Measurements from ENCODE around the gene CACNA1S.
A peak's percentile ranks its signal among the peaks of the same experiment; 100 is the strongest.

Gene CACNA1S

GRCh38 chr1:201090541-201090940, 21.7 kb downstream of the CACNA1S start:
- no peak for DNase-seq

GRCh38 chr1:201089596-201089995, 22.6 kb downstream of the CACNA1S start:
- no peak for DNase-seq

DNA sequence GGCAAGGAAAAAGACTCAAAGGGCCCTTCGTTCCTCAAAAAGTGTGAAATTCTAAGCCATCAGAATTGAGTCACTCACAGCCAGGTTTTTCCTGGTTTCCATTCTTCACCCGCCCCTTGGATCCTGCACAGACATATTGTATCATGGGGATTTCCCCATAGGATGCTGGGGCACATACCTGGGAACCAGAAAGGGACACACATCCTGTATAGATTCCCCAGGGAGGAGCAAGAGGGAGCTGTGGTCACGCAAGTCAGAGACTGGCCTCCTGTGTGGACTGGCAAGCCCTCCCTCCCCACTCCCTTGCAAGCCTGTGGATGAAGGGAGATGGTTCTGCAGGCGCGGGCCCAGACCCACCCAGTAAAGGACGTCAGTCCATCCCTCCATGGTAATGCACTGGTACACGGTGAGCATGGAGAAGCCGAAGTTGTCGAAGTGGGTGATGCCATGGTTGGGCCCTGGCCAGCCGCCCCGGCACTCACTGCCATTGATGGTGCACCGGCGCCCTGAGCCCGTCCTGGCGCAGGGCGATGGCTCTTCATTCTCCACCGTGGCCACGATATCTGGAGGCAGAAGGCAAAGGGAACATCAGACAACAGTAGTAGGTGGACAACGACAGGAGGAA, 23.2 kb downstream of the CACNA1S start:
- DNase-seq, result no peak

DNA sequence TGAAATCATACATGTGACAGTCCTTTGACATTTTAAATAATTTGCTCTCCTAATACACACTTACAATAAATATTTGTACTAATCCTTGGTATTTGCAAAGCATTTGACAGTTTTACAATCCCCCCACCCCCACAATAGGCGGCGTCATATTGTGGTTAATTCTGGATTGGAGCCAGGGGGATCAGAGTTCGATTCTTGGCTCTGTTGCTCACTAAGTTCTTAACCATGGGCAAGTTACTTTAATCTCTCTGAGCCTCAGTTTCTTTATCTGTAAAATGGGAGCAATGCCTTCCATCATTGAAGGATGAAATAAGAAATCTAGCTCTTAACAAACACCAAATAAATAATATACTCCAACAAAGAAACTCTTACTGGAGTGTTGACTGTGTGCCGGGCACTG, 23.8 kb downstream of the CACNA1S start:
- DNase-seq, result no peak

DNA sequence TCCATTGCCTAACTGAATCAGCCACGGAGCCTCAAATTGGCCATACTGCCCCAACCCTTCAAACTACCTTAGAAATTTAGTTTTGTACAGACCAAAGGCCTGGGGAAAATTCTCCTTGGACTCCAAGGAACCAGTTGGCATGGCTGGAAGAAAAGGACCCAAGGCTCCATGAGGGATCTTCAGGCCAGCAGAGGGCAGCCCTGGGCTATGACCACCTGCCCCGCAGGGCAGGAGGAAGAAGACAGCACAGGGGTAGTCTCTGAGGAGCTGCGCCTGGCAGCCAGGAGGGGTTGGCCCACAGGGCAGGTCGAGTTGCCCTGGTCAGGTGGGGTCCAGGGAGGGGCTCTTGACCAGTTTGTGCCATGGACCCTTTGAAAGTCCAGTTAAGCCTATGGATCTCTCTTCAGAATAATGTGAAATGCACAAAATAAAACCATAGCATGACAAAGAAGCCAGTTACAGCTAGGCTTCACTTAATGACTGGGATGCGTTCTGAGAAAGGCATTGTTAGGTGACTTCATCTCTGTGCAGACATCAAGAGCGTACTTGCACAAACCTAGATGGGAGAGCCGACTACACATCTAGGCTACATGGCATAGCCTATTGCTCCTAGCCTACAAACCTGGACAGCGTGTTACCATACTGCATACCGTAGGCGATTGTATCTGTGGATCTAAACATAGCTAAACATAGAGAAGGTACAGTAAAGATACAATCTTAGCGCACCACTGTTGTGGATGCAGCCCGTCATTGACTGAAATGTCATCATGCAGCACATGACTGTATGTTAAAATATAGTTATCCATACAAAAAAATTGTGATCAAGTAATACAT, 26.1 kb downstream of the CACNA1S start:
- peak; percentile 67 to 85 (median 76) for DNase-seq

GRCh38 chr1:201084295-201084694, 27.9 kb downstream of the CACNA1S start:
- DNase-seq, result no peak

DNA sequence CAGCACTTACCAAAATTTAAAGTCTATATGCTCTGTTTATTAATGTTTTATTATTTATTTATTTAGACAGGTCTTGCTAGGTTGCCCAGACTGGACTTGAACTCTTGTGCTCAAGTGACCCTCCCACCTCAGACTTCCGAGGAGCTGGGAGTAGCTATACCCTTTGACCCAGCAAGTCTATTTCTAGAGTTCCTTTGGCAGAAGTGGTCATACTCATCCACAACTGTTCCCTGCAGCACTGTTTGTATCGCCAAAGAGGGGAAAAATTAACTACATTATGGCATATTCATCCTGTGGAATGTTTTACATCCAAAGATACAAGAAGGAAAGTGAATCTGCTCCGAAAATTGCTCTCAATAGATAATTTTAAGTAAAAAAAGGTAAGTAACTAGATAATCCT, 28.5 kb downstream of the CACNA1S start:
- no peak for DNase-seq

GRCh38 chr1:201080135-201080534, 32.1 kb downstream of the CACNA1S start:
- DNase-seq, result no peak

GRCh38 chr1:201077736-201078135, 34.5 kb downstream of the CACNA1S start:
- DNase-seq, result no peak

DNA sequence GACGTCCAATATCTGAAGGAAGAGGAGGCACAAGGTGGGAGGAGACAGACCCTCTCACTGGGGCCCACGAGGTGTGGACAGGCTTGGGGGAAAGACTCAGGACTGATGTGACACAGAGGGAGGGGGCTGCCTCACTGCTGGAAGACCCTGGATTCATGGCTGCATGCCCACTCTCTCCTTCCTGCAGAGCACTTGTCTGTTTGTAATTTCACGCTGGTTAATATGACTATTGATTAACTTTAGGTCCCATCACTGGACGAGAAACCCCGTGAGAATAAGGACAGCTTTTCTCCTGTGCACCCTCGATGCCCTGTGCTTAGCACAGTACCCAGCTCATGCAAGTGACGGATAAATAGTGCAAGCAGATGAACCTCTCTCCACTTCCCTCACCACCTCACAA, 35.1 kb downstream of the CACNA1S start:
- no peak for DNase-seq

- DNase-seq, result no peak
These were observed 36.1 kb downstream of the CACNA1S start for GRCh38 chr1:201076092-201076491.

GRCh38 chr1:201074018-201074417, 38.2 kb downstream of the CACNA1S start:
- no peak for DNase-seq

GRCh38 chr1:201072922-201073321, 39.3 kb downstream of the CACNA1S start:
- DNase-seq, result no peak

GRCh38 chr1:201072149-201072548, 40.1 kb downstream of the CACNA1S start:
- DNase-seq, result no peak

DNA sequence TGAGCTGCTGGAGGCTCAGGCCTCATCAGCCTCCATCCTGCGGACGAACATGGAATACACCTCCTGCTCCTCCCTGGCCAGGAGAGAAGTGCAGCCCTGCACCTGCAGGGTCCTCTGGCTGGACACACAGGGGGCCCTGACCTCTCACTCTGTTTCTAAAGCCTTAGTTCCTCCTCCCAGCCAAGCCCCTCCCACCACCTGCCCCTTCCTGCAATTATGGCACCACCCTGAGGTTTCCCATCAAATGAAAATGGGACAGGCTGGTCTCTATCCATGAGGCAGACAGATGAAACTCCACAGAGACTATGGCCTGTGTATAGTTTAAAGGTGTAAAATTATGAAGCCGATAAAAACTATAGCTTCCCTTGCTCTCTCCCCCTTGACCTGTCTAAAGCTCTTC, 42.6 kb downstream of the CACNA1S start:
- DNase-seq, result no peak

DNA sequence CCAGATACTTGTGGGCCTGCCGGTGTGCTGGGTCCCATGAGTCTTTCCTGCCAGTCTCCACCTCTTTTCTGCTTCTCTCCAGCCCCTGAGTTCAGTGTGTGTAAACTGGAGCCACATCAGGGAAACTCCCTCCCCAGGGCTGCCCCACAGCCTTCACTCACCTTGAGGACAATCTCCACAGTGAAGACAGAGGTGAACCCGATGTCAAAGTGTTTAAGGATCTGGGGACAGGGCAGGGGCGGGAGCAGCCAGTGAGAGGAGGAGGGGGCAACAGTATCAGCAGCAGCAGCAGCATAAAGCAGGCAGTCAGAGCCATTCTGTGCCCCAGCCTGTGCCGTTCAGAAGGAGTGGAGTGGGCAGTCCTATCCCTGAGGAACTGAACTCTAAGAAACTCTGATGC, 43.2 kb downstream of the CACNA1S start:
- DNase-seq, result no peak

DNA sequence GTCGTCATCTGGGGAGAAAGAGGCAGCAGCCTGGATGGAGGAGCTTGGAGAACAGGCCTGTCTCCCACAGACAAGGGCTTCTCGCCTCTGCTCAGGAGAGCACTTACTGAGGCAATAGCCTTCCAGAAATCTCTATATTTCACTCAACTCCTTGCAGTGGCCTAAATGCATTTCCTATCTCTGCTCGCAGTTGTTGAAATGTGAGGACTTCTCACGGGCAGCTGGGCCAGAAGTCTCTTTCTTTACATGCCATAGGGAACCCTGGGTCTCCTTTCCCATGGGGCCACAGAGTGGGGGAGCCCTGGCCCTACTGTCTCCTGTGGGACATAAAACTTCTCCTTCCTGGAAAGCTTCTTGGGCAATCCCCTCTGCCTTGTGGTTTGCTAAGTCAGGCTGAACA, 45.2 kb downstream of the CACNA1S start:
- no peak for DNase-seq

GRCh38 chr1:201065686-201066085, 46.5 kb downstream of the CACNA1S start:
- DNase-seq, result no peak

- no peak for DNase-seq
These were observed 47.4 kb downstream of the CACNA1S start for GRCh38 chr1:201064806-201065205.

- no peak for DNase-seq
These were observed 49.1 kb downstream of the CACNA1S start for GRCh38 chr1:201063145-201063544.

GRCh38 chr1:201062511-201063091, 49.6 kb downstream of the CACNA1S start:
- DNase-seq, result no peak

GRCh38 chr1:201061886-201062285, 50.3 kb downstream of the CACNA1S start:
- no peak for DNase-seq

GRCh38 chr1:201061049-201061448, 51.2 kb downstream of the CACNA1S start:
- DNase-seq, result no peak

DNA sequence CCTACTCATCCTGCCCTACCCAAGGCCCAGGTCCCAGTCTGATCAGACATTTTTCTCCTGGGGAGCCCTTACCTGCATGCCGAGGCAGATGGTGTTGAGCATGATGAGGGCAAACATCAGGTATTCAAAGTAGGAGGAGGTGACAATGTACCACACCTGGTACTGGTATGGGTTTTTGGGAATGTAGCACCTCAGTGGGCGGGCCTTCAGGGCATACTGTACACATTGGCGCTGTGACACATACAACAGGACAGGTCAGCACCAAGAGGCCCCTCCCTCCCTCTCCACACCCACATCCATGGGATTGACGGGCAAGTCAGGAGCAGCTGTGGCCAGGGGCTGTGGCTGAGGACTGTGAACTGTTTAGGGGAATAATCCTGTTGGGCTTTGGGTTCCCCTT, 51.6 kb downstream of the CACNA1S start:
- no peak for DNase-seq

Data from suppressor macrophage treated with lipopolysaccharide for 1 hour (primary cell).